HTERT RPE-1 (cell line): ENCODE data around the gene DCBLD2.
"Not testable (repeated sequence)": the region's sequence is repeated elsewhere in the genome, so short reads cannot be mapped to it uniquely, and the experiment has no call there.

Experiments
- in situ Hi-C: fragments of 300-500 bp; cut with MboI; formaldehyde crosslinking; loops from 4 replicates; pipeline ENCODE4 v1.14.3; 2020; ENCODE audit warnings: low sequenced_read_pairs

DCBLD2 gene

GRCh38 chr3:98839846-98840245 is 61.6 kb downstream of the DCBLD2 start:
- in situ Hi-C loops: no loop called here

DNA sequence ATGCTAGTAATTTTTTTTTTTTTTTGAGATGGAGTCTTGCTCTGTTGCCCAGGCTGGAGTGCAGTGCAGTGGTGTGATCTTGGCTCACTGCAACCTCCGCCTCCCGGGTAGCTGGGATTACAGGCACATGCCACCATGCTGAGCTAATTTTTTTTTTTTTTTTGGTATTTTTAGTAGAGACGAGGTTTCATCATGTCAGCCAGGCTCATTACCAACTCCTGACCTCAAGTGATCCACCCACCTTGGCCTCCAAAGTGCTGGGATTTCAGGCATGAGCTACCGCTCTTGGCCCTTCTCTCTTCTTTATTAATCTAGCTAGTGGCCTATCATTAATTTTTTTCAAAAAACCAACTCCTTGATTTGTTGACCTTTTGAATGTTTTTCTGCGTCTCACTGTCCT is 70.4 kb downstream of the DCBLD2 start:
- in situ Hi-C loops: not testable (repeated sequence)

- in situ Hi-C loops: no loop called here
Observed at GRCh38 chr3:98829246-98829832, 72.2 kb downstream of the DCBLD2 start.

GRCh38 chr3:98827221-98827920 is 74.1 kb downstream of the DCBLD2 start:
- in situ Hi-C loops: no loop called here

DNA sequence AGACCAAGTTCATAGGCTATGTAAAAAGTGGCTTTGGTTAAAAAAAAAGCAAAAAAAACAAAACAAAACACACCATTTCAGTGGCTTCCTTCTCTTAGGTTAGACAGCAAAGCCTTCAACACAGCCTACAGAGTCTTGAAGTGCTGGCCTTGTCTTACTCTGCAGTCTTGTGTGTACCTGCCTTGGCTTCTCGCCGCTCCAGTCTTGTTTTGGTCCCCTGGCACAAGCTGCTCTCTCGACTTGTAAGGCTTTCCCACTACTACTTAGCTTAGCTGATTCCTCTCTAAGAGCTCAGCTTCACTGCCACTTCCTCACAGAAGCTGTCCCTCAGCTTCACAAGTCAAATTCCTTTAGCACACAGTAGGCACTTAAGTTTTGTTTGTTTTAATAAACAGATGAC is 75.4 kb downstream of the DCBLD2 start:
- in situ Hi-C loops: no loop called here

- in situ Hi-C loops: no loop called here
Observed at GRCh38 chr3:98824256-98824655, 77.2 kb downstream of the DCBLD2 start.

- in situ Hi-C loops: no loop called here
Observed at GRCh38 chr3:98823791-98824190, 77.7 kb downstream of the DCBLD2 start.

DNA sequence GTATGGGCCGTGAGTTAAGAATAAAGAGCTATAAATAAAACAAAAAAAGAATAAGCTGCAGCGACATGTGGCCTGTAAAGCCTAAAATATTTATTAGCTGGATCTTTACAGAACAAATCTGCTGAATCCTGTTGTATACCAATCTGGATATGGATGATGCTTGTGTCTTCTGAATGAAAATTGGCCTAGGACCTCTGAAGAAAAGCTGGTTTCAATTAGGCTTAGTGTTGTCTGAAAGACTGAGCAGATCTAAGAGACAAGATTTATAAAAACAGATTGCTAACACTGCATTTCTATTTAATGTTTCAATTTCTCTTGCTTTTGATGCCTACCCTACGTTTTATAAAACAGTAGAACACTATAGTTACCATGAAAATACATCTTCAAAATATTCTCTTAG is 80.4 kb downstream of the DCBLD2 start:
- in situ Hi-C loops: no loop called here

DNA sequence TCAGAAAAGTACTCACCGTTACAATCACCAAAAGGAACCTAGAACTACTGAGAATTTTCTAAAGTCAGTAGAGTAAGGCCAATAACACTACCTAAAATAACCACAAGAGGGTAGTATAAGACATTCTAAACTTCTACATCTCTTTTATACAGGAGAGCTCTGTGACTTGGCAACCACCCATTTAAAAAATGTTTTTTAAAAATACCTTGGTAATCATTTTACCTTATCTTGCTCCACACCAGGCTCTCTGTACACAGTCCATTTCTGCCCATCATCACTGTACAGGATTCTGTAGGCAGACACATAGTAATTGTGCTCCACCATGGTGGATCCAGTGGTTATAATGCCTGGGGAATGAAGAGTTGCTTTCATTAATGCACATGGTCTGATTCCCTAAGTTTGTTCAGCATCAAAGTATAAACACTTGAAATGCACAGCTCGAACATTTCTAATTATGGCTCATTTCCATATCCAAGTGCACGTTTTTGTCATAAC is 83.9 kb downstream of the DCBLD2 start:
- in situ Hi-C loops: no loop called here

- in situ Hi-C loops: no loop called here
Observed at GRCh38 chr3:98814817-98815420, 86.6 kb downstream of the DCBLD2 start.

GRCh38 chr3:98812851-98813374 is 88.6 kb downstream of the DCBLD2 start:
- in situ Hi-C loops: no loop called here

DNA sequence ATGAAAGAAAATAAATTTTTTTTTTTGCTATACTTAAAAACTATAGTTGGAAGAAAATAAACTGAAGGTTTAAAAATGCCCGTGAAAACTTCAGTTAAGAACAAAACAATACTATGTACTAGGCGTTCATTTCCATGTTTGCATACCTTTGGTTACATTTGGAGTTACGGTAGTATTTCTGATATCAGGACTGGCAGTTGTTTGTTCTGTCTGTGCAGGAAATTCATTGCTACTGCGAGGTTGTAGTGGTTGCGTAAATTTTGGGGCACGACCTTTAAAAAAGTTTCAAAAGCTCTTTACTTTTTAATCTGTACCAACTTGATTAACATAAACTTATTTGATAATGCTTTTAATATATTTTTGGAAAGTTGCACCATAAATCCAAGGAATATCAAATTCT is 90.4 kb downstream of the DCBLD2 start:
- in situ Hi-C loops: no loop called here

GRCh38 chr3:98809557-98809956 is 91.9 kb downstream of the DCBLD2 start:
- in situ Hi-C loops: no loop called here

- in situ Hi-C loops: no loop called here
Observed at GRCh38 chr3:98808071-98808470, 93.4 kb downstream of the DCBLD2 start.

GRCh38 chr3:98807561-98807960 is 93.9 kb downstream of the DCBLD2 start:
- in situ Hi-C loops: no loop called here

DNA sequence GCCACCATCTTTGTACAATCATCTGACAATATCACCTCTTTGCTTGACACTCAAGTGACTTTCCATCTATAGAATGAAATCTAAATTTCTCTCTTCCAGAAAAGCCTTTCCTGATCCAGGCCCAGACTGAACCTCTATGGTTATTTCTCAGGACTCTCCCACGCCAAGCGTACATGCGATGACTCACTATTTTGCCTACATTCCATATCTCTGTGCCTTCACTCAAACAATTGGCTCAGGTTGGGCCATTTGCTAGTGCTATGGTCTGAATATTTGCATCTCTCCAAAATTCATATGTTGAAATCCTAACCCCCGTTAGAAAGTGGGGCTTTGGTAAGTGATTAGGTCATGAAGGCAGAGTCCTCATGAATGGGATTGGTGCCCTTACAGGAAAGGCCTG is 94.5 kb downstream of the DCBLD2 start:
- in situ Hi-C loops: no loop called here

DNA sequence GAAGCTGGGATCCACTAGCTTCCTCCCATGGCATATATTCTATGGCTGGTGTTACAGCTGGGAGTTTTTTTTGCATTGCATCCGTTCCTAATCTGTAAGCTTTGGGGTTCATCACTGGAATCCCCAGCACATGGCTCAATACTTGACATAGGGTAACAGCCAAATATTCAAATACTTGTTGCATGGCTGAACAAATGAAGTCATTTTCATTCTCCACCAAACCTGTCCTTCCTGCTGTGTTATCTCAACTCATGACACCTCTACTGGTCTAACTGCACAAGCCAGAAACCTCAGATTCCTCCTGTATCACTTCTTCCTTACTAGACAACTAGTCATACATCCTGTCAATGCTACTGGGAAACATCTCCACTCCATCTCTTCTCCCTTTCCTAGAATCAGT is 95.0 kb downstream of the DCBLD2 start:
- in situ Hi-C loops: no loop called here

DNA sequence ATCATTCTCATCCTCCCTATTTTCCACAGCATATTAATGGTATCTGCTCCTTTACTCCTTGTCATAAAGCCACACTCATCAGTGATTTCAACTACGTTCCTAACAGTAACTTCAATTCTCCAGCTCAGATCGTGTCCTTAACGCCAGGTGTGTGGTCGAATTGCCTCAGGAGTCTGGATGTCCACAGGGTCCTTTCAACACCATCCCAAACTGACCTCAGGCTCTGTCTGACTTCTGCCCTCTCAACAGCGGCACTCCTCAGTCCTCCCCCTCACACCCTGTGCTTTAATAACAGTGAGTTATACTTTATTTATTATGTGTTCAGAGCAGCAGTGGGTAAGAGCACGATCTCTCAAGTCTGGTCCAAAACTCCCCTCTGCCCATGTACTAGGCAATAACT is 95.9 kb downstream of the DCBLD2 start:
- in situ Hi-C loops: no loop called here

DNA sequence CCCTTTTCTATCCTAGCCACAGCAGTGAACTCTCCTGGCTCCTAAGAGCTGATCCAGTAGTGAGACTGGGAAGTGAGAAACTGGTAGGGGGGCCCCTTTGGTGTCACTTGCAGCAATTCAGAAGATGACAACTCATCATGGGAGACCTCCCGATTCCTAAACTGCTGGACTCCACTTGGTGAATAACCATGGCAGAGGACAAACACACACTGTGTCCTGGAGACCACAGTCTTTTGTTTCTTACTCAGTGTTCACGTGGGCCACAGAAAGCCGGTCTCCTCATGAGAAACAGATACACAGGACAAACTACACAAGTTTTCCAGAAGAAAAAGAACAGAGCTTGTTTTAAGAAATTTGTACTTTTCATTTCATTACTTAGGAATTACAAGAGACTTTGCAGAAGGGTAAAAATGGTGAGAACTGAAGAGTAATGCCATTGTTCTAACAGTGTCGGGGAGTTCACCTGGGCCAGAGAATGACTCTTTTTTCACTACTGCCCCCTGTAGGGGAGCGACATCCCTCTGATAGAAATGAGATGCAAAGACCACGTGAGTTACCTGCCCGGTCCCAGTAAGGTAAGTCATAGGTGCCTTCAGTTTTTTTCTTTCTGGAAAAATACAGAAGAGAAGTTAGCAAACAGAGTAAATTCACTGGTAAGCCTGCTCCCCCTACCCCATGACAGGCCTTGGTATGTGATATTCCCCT is 100.3 kb downstream of the DCBLD2 start:
- in situ Hi-C loops: no loop called here

- in situ Hi-C loops: no loop called here
Observed at GRCh38 chr3:98800401-98800800, 101.1 kb downstream of the DCBLD2 start.

DNA sequence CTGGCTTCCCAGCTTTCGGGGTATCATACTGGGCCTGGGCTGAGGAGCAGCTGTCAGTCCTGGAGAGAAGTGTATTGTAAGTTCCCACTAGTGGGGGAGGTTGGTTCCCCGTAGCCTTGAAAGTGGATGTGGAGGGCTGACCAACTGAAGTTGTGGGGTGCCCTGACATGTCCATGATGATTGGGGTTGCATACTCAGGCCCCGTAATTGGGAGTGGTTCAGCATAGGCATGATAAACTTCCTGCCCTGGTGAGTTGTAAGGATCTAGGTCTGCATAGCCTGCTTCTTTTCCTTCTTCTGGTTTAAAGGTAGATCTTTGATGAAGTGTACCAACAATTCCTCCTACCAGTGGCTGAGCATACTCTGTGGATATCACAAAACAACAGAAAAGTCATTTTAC is 102.0 kb downstream of the DCBLD2 start:
- in situ Hi-C loops: no loop called here
